Stimulated activated CD4-positive, alpha-beta T cell treated with anti-CD3 and anti-CD28 coated beads, TNF-alpha, amount 100 ng/mL, for 4 hours (primary cell): Measurements from ENCODE around the gene HOXD1.

Experiments used
- DNase-seq, 3 experiments: peaks; one replicate each; pipeline ENCODE4 v3.0.0-alpha.2; 2020; ENCODE audit warnings: low read depth in 3 of 3

Gene HOXD1

DNA sequence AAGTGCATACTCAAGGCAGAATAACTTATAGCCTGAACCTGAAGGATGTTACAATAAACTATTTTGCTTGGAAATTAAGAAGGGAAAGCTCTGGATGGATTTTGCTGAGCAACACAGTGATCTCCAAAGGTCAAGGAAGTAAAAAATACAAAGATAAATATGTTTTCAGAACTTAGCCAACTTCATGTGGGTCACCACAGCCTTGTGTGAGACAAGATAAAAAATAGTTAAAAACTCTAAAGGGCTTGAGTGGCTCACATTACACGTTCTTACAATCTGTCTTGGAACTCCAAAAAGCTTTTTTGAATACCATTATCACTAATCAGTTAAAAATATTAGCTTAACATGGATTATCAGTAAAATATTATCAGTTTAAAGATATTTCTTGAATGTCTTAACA is 51.8 kb downstream of the HOXD1 start:
- no peak for DNase-seq
